GM19239 (cell line): ENCODE data around the gene BRD1.

ENCODE experiments used
- DNase-seq: peaks from one replicate; pipeline ENCODE4 v3.0.0; 2011; ENCODE audit warnings: low spot score; ENCODE audit not compliant: insufficient read length
- FAIRE-seq: peaks from 2 replicates; lab custom pipeline; 2011; peaks lifted over from hg19 to GRCh38; lab: Jason Lieb, UNC

Gene BRD1

DNA sequence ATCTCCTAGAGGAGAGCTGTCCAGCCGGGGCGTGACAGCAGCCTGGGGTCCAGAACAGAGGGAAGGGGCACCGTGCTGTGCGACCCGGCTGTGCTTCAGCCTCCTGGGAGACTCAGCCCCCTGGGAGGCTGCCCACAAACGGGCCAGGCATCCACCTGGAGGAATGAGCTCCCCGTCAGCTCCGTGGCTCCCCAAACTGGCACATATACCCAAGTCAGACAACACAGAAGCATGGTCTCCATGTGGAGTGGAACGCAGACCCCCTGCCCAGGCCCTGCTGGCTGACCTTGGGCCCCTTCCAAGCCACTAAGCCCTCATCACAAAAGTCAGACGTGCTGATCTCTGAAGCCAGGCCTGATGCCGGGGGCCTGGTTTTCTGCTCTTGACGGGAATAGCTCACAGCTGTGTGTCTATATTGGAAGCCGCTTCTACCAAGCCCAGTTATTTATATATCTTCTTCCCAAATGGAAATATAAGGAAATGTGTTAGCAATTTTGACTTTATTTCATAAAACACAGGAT is 91.7 kb downstream of the BRD1 start:
- FAIRE-seq (no peak), DNase-seq (no peak)

DNA sequence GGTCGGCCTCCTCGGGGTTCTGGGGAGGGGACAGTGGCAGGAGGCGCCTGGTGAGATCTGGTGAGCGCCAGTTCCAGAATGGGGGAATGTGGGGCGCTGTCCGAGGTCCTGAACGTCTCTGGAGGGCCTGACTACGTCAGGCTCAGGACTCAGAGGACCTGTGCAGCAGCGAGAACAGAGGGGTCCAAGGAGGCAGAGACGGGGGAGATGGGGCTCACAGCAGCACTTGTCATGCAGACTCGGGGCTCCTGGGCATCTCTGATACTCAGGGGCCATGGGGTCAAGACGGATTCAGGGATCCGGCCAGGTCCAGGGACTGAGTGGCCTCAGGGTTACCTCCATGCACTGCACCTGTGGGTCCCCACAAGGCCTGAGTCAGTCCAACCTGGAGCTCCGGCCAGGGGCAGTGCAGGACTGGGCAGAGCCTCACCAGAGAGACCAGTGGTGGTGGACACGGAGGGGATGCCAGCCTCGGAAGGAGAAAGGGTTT is 92.2 kb downstream of the BRD1 start:
- FAIRE-seq (no peak), DNase-seq (no peak)

DNA sequence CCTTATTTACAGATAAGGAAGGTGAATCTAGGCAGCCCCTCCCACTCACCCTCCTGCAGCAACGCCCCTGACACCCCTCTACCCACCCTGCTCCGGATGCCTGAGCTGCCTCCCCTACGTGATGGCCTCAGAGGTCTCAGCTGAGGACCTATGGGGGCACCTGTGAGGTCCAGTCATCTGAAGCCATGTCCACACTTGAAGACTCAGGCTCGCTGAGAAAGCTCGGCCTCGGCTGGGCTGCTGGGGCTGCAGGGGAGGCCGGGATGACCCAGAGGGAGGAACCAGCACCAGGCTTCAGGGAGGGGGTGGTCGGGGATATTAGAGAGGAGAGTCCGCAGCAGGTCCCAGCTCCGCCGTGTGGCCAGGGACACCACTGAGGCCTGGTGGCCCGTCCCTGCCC is 92.8 kb downstream of the BRD1 start:
- FAIRE-seq = no peak
- no peak for DNase-seq

DNA sequence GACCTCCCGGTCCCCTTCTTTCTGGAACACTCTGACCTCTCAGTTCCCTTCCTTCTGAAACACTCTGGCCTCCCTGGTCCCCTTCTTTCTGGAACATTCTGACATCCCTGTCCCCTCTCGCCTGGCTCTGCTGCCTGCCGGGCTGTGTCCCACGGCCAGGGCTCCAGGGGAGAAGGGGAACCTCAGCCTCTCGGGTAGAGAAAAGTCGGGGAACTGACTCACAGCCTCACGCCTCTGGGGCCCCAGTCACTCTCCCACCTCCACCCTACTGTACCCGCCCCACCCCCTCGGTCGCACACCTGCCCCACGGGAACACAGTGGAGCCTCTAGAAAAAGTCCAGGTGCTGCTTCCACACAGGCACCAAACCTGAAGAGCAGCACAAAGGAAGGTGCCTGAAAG is 93.3 kb downstream of the BRD1 start:
- FAIRE-seq = no peak
- DNase-seq = no peak

DNA sequence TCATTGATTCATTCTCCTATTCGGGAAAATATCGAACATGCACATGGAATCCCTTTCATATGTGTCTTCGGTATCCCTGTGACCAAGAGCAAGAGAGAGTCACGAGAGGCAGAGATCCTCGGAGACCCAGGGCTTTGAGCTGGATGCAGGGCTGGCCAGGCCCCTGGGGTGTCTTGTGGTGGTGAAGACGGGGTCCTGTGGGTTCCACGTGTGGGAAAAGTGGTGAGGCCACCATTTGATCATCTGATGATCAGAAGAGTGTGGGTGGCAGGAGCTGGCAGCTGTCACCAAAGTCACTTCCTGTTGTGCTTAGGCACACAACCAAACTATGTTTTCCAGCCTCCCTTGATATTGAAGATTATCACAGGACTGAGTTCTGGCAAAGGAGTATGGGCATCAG is 94.0 kb downstream of the BRD1 start:
- no peak for DNase-seq
- no peak for FAIRE-seq

DNA sequence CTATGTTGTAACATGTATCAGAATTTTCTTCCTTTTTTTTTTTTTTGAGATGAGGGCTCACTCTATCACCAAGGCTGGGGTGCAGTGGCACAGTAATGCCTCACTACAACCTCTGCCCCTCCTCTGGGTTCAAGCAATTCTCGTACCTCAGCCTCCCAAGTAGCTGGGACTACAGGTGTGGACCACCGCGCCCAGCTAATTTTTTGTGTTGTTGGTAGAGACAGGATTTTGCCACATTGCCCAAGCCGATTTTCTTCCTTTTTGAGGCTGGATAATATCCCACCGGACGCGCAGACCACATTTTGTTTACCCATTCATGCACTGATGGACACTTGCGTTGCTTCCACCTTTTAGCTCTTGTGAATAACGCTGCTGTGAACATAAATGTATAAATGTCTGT is 97.0 kb downstream of the BRD1 start:
- no peak for FAIRE-seq
- DNase-seq = no peak

DNA sequence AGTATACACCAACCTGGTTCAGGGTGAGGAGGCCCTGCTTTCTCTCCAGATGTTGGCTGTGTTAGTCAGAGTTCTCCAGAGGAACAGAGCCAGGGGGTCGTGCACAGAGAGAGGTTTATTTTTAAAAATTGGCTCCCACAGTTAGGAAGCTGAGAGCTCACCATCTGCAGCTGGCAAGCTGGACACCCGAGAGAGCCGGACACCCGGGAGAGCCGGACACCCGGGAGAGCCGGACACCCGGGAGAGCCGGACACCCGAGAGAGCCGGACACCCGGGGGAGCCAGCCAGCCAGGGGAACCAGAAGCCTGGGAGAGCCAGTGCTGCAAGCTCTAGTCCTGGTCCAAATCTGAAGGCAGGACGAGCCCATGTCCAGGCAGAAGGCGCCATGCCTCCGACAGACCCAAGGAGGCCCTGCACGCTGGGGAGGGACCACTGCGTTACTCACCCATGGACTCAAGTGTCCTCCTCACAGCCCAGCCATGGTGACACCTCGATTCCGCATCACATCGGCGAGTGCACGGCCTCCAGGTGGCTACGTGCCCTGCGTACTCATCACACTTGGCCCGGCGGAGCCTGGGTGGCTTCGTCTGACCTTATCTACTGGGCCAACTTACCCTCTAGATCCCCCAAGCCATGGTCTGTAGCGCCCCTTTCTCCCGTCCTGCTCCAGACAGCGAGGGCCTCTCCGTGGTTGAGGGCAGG is 99.0 kb downstream of the BRD1 start:
- no peak for FAIRE-seq
- no peak for DNase-seq

DNA sequence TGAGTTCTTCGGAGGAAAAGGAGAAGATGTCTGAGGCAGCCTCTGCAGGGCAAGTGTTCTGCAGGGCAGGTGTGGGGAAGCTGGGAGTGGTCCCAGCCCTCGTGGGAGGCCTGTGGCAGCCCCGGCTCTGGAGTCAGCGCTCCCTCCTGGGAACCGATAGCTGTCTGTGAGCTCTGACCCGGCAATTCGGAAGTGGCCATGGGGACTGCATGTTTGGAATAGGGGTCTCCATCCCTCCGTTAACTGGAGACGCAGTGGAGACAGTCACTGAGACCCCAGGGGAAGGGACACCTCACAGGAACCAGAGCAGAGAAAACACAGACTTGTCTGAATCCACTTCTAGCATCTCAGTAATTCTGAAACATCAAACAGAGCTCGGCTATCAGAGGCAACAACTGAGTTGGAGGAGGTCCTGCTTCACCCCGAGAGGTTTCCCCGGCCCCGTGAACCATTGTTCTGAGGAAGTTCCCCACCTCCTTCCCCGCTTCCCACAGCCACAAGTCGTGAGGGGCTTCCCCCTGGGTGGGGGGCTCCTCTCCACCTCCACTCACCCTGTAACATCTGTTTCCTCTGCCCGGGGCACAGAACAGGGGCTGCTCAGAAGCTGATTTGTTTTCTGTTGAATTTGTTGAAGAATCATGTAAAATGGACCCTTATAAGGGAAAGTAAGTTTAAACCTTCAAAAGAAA is 99.6 kb downstream of the BRD1 start:
- FAIRE-seq (no peak), DNase-seq (no peak)

DNA sequence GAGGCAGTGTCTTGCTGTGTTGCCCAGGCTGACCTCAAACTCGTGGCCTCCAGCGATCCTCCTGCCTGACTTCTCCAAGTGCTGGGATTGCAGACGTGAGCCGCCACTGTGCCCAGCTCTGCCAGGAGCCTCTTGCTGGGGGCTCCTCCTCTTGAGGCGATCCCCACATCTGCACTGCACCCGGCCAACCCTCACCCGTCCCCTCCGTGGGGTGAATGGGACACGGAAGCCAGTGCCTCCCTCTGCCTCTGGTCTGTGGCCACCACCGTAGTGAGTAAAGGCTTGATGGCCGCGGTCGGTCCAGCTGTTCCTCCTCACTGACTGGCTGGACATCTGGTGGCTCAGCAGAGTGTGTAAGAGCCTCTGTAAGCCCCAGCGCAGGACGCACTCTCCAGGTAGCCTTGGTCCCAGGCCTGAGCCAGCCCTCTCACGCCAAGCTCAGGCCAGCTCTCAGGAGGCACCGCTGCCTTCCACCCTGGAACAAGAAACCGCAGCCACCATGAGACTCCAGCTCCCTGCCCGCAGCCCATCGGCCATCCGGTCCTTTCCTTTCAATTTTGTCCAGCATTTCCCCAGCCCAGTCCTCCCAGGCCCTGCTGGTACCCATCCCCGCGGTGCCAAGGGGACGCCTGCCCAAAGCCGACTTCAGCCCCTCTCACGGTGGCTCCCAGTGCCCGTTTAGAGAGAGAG is 100.3 kb downstream of the BRD1 start:
- DNase-seq (no peak), FAIRE-seq (no peak)

DNA sequence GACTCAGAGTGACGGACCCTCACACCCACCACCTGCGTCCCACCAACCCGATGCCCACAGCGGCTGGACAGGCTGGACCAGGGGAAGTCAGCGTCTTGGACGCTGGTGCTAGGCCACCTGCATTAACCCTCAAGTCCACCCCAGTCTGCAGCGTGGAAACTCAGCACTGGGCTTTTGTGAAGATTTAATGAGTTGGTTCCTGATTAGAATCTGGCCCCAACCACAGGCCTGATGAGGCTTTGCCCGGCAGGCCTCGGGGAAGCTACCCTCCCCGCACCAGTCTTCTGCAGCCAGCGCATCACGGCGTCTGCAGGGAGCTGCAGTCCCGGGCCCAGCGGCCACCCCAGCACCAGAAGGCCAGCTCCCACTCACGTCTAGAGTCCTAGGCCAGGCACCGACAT is 101.0 kb downstream of the BRD1 start:
- FAIRE-seq (no peak), DNase-seq (no peak)

DNA sequence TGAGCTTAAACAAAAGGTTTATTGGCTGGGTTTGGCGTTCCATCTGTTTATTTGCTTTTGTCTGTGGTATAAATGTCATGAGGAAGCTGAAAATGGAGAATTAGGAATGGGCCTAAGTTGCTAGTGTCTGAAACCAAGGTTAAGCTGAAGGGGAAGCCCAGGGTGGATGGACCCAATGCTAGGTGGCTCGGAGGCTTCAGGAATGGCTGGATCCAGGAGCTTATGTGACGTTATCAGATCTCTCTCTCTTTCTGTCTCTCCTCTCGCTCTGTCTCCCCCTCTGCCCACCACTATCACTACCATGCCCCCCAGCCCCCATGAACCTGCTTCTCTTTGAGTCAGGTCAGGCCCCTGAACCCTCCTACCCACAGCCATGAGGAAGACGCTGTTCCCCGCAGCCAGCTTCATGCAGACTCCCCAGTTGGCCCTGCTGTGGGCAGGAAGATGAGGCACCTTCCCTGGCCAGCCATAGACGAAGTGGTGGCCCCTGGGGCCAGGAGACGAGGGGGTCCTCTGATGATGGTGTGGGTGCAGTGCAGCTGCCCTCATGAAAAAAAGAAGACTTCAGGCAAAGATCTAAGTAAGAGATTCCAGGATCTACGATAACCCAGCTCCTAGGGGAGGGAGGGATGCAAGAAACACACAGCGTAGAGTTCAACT is 101.5 kb downstream of the BRD1 start:
- DNase-seq (no peak), FAIRE-seq (no peak)

DNA sequence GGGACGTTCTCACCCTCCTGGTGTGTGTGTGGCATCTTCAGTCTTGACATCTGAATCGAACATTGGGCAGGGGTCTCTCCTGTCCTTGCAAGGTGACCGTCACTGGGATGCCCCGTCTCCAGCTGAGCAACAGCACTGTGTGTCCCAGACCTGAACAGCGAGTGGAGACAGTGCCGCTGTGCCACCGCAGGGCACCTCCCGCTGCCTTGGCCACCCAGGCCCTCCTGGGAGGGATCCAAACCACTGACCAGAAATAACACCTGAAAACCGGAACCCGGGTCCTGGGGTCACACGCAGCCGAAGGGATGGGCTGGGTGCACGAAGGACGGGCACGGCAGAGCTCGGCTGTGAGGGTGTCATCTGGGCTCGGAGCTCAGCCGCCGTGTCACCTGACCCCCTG is 102.2 kb downstream of the BRD1 start:
- FAIRE-seq = no peak
- DNase-seq = no peak

DNA sequence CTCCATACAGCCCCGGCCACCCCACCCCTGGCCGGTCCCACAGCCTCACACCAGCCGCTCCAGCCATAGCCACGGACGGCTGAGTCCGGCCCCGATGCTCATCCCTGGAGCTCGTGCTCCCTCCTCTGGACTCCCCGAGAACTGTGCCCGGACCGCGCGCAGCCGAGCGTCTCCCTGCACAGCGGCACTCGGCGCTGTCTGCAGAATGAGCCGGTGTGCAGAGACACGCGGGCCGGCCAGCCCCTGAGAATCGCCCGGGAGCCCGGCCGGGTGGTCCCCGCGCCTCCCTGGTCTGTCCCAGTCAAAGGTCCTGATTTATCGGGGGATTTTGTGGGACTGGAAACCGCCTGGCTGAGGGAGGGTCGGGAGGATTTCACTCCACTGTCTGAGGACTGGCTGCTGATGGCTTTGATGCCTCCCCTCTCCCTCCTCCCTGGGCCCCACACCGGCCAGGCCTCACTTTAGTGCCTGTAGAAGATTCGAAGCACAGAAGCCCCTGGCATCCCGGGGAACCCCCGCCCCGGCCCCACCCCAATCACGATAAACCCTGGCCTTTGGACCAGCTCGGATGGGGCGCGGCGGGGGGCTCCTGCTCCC is 102.7 kb downstream of the BRD1 start:
- DNase-seq = peak; percentile 95
- FAIRE-seq = no peak

DNA sequence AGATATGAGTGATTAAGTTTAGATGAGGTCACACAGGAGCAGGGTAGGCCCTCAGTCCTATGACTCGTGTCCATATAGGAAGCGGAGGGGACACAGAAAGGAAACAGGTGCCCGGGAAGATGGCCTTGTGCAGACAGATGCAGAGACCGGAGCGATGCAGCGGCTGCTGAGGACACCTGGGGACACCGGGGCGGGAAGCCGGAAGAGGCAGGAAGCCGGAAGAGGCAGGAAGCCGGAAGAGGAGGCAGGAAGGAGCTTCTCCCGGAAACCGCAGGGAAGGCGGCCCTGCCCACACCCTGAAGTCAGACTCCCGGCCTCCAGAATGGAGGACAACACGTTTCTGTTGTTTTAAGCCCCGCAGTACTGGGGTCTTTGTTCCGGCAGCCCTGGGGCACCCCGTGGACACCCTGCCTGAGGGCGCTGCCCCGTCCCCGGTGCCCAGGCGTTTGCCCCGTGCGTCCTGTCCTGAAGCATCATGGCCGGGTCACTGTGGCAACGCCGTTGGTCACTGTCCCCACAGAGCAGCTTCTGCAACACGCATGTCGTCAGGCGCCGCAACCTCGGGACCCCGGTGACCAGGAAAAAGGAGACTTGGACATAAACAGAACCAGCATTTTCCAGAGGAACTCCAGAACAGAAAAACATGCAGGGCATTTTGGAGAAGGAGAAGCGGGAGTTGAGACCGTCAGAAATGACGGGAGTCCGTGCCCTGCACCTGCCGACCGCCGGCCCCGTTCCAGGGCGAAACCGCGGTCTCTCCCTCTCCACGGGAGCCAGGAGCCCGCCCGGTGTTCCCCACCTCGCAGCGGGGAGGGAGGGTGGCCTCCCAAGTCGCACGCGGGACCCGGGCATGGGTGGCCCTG is 103.4 kb downstream of the BRD1 start:
- FAIRE-seq = no peak
- DNase-seq = no peak

DNA sequence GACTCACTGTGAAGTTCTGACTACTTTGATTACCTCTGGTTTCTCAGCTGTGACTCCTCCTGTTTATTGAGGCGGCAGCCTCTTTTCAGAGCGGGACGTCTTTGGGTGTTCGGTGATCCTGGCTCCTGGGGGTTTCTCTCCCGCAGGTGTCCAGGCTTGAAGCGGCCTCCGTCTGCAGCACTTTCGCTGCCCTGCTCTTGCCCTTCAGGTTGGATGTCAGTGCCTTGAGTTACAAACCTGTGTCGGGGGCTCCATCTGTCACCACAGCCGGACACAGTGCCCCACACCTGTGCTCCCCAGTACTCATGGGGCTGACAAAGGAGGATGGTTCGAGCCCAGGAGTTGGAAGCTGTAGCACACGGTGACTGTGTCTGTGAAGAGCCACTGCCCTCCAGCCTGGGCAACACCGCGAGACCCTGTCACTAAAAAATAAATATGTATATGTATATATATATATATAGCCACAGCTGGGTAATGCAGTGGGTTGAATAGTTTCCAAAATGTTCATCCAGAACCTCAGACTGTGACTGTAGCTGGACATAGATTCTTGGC is 104.1 kb downstream of the BRD1 start:
- no peak for FAIRE-seq
- no peak for DNase-seq
